ENCODE results near the gene CD99L2. TPM values are rescaled to one million over a fixed set of nuclear protein-coding genes. Genes with fewer than 3 reads are reported as not detected.

The CD99L2 gene
- total and polyA plus RNA-seq, 7 donors = 62.7 to 173 (median 118) TPM

- intact Hi-C loops (cut with DNase I) = no loop called here
Observed at GRCh38 chrX:150759568-150760416, 138.7 kb downstream of the CD99L2 start.

DNA sequence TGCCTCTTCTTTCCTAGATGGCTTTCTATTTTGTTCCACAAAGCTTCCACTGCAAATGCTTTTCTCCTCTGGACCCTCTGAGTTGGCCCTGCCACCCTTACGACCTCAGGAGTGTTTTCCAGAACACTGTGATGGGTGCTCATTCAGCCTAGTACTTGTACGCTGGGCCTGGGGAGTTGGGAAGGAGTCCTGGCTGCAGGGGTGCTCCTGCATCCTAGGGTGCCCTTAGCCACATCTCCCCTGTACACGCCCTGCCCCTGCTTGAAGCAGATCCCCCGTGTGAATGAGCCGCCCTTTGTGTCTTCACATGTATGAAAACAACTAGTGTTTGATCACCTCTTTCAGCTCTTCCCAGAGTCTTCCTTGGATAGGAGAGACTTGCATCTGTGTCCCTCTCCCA is 141.1 kb downstream of the CD99L2 start:
- no peak for DNase-seq
- Histone ChIP-seq H3K4me1 (no peaks in the 10 kb centered on the region), H3K9me3 (no peaks in the 10 kb centered on the region), H3K27me3 (ENCODE audit: insufficient read depth in 3 of 3, low read length in 2 of 3) (no peaks in the 10 kb centered on the region), H3K27ac (no peak overlapping the region), H3K36me3 (ENCODE audit: insufficient read depth in 1 of 2, low read depth in 1 of 2) (peaks cover 0 to 40% of the 10 kb centered on the region in 2 donors), H3K4me3 (no peak overlapping the region)
- ATAC-seq = no peak
- intact Hi-C loops (cut with DNase I) = no loop called here
- 82 to 97% (median 92%) methylated on average over 5 of the region's 5 CpGs for WGBS, 3 donors
- TF ChIP-seq, protein P1, sequence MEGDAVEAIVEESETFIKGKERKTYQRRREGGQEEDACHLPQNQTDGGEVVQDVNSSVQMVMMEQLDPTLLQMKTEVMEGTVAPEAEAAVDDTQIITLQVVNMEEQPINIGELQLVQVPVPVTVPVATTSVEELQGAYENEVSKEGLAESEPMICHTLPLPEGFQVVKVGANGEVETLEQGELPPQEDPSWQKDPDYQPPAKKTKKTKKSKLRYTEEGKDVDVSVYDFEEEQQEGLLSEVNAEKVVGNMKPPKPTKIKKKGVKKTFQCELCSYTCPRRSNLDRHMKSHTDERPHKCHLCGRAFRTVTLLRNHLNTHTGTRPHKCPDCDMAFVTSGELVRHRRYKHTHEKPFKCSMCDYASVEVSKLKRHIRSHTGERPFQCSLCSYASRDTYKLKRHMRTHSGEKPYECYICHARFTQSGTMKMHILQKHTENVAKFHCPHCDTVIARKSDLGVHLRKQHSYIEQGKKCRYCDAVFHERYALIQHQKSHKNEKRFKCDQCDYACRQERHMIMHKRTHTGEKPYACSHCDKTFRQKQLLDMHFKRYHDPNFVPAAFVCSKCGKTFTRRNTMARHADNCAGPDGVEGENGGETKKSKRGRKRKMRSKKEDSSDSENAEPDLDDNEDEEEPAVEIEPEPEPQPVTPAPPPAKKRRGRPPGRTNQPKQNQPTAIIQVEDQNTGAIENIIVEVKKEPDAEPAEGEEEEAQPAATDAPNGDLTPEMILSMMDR (IDR thresholded peaks at IDR 0.05) = no peak

More at GRCh38 chrX:150759568-150760416, 138.7 kb downstream of the CD99L2 start:
- WGBS, 3 donors = 77 to 94% (median 86%) methylated on average over 16 to 22 of the region's 22 CpGs
- Histone ChIP-seq H3K27ac (no peak overlapping the region), H3K9me3 (no peaks in the 10 kb centered on the region), H3K4me1 (no peaks in the 10 kb centered on the region), H3K27me3 (ENCODE audit: insufficient read depth in 3 of 3, low read length in 2 of 3) (no peaks in the 10 kb centered on the region), H3K4me3 (no peak overlapping the region), H3K36me3 (ENCODE audit: insufficient read depth in 1 of 2, low read depth in 1 of 2) (peaks cover 0 to 21% of the 10 kb centered on the region in 2 donors)
- no peak for DNase-seq
- ATAC-seq = no peak
- TF ChIP-seq, protein P1 (IDR thresholded peaks at IDR 0.05) = no peak

DNA sequence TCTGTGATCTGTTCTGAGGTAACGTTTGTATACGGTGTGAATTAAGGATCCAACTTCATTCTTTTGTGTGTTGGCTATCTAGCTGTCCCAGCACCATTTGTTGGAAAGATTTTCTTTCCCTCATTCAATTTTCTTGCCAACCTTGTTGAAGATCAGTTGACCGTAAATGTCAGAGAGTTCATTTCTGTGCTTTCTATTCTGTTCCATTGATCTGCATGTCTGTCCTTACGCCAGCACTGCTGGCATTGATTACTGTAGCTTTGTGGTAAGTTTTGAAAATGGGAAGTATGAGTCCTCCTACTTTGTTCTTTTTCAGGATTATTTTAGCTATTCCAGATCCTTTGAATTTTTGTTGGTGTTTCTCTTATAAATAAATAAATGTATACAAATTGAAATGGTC is 144.5 kb downstream of the CD99L2 start:
- WGBS, 3 donors = 74 to 96% (median 78%) methylated on average over 4 of the region's 4 CpGs
- H3K4me1 ChIP-seq = no peaks in the 10 kb centered on the region
- no peak for DNase-seq
- no peaks in the 10 kb centered on the region for H3K27me3 ChIP-seq (ENCODE audit: insufficient read depth in 3 of 3, low read length in 2 of 3)
- TF ChIP-seq, protein P1 (IDR thresholded peaks at IDR 0.05) = no peak
- intact Hi-C loops (cut with DNase I) = no loop called here
- no peak for ATAC-seq
- H3K36me3 ChIP-seq (ENCODE audit: insufficient read depth in 1 of 2, low read depth in 1 of 2) = peaks cover 0 to 55% of the 10 kb centered on the region in 2 donors
- no peak overlapping the region for H3K27ac ChIP-seq
- no peaks in the 10 kb centered on the region for H3K9me3 ChIP-seq
- H3K4me3 ChIP-seq = no peak overlapping the region

DNA sequence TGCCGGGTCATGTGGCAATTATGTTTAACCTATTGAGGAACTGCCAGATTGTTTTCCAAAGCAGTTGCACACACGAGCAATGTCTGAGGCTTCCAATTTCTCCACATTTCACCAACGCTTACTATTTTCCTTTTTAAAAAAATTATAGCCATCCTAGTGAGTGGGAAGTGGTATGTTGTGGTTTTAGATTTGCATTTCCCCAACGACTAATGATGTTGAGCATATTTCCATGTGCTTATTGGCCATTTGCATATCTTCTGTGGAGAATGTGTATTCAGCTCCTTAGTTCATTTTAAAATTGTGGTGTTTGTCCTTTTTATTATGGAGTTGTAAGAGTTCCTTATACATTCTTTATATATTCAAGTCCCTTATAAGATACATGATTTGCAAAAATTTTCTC is 145.1 kb downstream of the CD99L2 start:
- no peak overlapping the region for H3K4me3 ChIP-seq
- no peaks in the 10 kb centered on the region for H3K9me3 ChIP-seq
- no peaks in the 10 kb centered on the region for H3K4me1 ChIP-seq
- H3K27ac ChIP-seq = no peak overlapping the region
- DNase-seq (no peak), ATAC-seq (no peak)
- TF ChIP-seq, protein P1 (IDR thresholded peaks at IDR 0.05) = no peak
- peaks cover 0 to 52% of the 10 kb centered on the region in 2 donors for H3K36me3 ChIP-seq (ENCODE audit: insufficient read depth in 1 of 2, low read depth in 1 of 2)
- intact Hi-C loops (cut with DNase I) = no loop called here
- no peaks in the 10 kb centered on the region for H3K27me3 ChIP-seq (ENCODE audit: insufficient read depth in 3 of 3, low read length in 2 of 3)
- WGBS, 3 donors = 73 to 93% (median 86%) methylated on average over 4 of the region's 4 CpGs
